HepG2 (cell line): ENCODE measurements around the gene RTBDN. TPM values are rescaled to one million over a fixed set of nuclear protein-coding genes. Genes with fewer than 3 reads are reported as not detected.

Source experiments
- GMEB2 ChIP-seq: IDR thresholded peaks from 2 replicates; pipeline ENCODE4 v1.6.1; 2016; ENCODE audit warnings: missing biosample characterization, missing genetic modification reagents, low read depth
- HMGA1 ChIP-seq: sonication (generic); formaldehyde crosslinking; conservative IDR thresholded peaks from 2 replicates; pipeline ENCODE4 v1.4.0; 2020; ENCODE audit warnings: missing genetic modification reagents
- KDM4B ChIP-seq: sonication (generic); formaldehyde crosslinking; IDR thresholded peaks from 2 replicates; pipeline ENCODE4 v1.4.0; 2020; ENCODE audit warnings: missing genetic modification reagents
- KDM5A ChIP-seq: fragments of 200-600 bp; sonication (generic); IDR thresholded peaks from 2 replicates; pipeline ENCODE4 v1.7.0; 2018; ENCODE audit warnings: antibody characterized with exemption, mild to moderate bottlenecking, low read length, borderline replicate concordance
- KDM6A ChIP-seq: IDR thresholded peaks from 2 replicates; pipeline ENCODE4 v1.6.1; 2016; ENCODE audit warnings: low read depth
- MYPOP ChIP-seq: sonication (generic); formaldehyde crosslinking; IDR thresholded peaks from 2 replicates; pipeline ENCODE4 v1.8.1; 2023; ENCODE audit warnings: mild to moderate bottlenecking, moderate library complexity, missing genetic modification reagents
- POGK ChIP-seq: sonication (generic); formaldehyde crosslinking; conservative IDR thresholded peaks from 2 replicates; pipeline ENCODE4 v1.8.0; 2022; ENCODE audit warnings: mild to moderate bottlenecking, moderate library complexity, missing genetic modification reagents
- SMARCE1 ChIP-seq: fragments of 450-650 bp; IDR thresholded peaks from 2 replicates; pipeline ENCODE4 v1.6.1; 2017; ENCODE audit warnings: borderline replicate concordance
- ZBTB14 ChIP-seq: sonication (generic); formaldehyde crosslinking; IDR thresholded peaks from 2 replicates; pipeline ENCODE4 v1.4.0; 2020; ENCODE audit warnings: missing genetic modification reagents
- ZBTB40 ChIP-seq, 2 experiments: fragments of 450-650 bp in 1 of 2; sonication (generic) in 1 of 2; formaldehyde crosslinking in 1 of 2; IDR thresholded peaks; 2 replicates each; pipeline versions ENCODE4 v1.6.1 to v1.8.0; 2016 to 2022; ENCODE audit warnings: antibody characterized with exemption in 1 of 2, mild to moderate bottlenecking in 1 of 2, missing genetic modification reagents in 1 of 2
- ZNF337 ChIP-seq: sonication (generic); formaldehyde crosslinking; IDR thresholded peaks from 2 replicates; pipeline ENCODE4 v1.5.1; 2020; ENCODE audit warnings: missing genetic modification reagents, low read depth, mild to moderate bottlenecking, borderline replicate concordance
- ZNF562 ChIP-seq: sonication (generic); formaldehyde crosslinking; IDR thresholded peaks from 2 replicates; pipeline ENCODE4 v1.8.0; 2022; ENCODE audit warnings: missing genetic modification reagents, borderline replicate concordance
- polyA plus RNA-seq, 8 experiments: library from polyadenylated mRNA; depleted of rRNA in 3 of 8; stranded (reverse) in 7 of 8; unstranded in 1 of 8; fragments of >200 nt; fragmentation: Illumina TruSeq in 4 of 8; extraction: Trizol in 4 of 8; gene quantifications; 2 replicates each; pipeline versions ENCODE4 v1.2.1 to v1.2.3, GENCODE V29; 2011 to 2016; ENCODE audit warnings: low read depth in 4 of 8, missing spikeins in 1 of 8, mixed read lengths in 1 of 8; ENCODE audit not compliant: insufficient read depth in 1 of 8
- total RNA-seq, 5 experiments: library from RNA; depleted of rRNA; stranded (reverse); fragments of >200 nt; fragmentation: Illumina TruSeq; extraction: Trizol; gene quantifications; 2 replicates each; pipeline ENCODE4 v1.2.3, GENCODE V29; 2016; ENCODE audit warnings: low read depth in 1 of 5

The RTBDN gene
- total and polyA plus RNA-seq, 2 of the 13 experiments (the other 11 are each of a cell fraction or from before 2014, with no cell fraction given), result 0.27 to 0.48 TPM

- TF ChIP-seq ZBTB40 (IDR thresholded peaks at IDR 0.05) (no peak), ZBTB40 (CRISPR knock-in tag; IDR thresholded peaks at IDR 0.05) (peak; percentile 44; the same call in 1 of the 2 replicates), KDM4B (CRISPR knock-in tag) (no peak), ZBTB14 (CRISPR knock-in tag) (peak; percentile 60; the same call in 1 of the 2 replicates), ZNF562 (CRISPR knock-in tag) (peak; percentile 35; the same call in 1 of the 2 replicates), KDM5A (0 out of 2 replicates have a peak, but pooled peaks have one; percentile 10), ZNF337 (CRISPR knock-in tag) (0 out of 2 replicates have a peak, but pooled peaks have one; percentile 59), SMARCE1 (no peak), GMEB2 (CRISPR knock-in tag) (peak; percentile 100), HMGA1 (no peak), MYPOP (CRISPR knock-in tag) (0 out of 2 replicates have a peak, but pooled peaks have one; percentile 23), KDM6A (no peak), POGK (CRISPR knock-in tag) (peak; percentile 90)
Measured at GRCh38 chr19:12806242-12807081, 27.9 kb downstream of the RTBDN start, which contains the start of gene RNASEH2A (continued).
